NCI-H2196 treated with DMSO at 0.1 percent for 48 hours (cell line): ENCODE data around the gene NID1.
"Not testable (repeated sequence)": the region's sequence is repeated elsewhere in the genome, so short reads cannot be mapped to it uniquely, and the experiment has no call there.

Experiments used
- DNase-seq: peaks from one replicate; lab custom pipeline; 2025; ENCODE audit not compliant: unreplicated experiment; lab: John Stamatoyannopoulos, UW

The NID1 gene

GRCh38 chr1:235971020-235971419 is 93.9 kb downstream of the NID1 start:
- DNase-seq, result no peak

- DNase-seq, result no peak
These were observed 96.1 kb downstream of the NID1 start for GRCh38 chr1:235968831-235969230.

- DNase-seq, result not testable (repeated sequence)
These were observed 98.8 kb downstream of the NID1 start for GRCh38 chr1:235966134-235966533.

GRCh38 chr1:235960809-235961208 is 104.1 kb downstream of the NID1 start:
- DNase-seq, result no peak

- DNase-seq, result no peak
These were observed 106.9 kb downstream of the NID1 start for GRCh38 chr1:235958021-235958420.

DNA sequence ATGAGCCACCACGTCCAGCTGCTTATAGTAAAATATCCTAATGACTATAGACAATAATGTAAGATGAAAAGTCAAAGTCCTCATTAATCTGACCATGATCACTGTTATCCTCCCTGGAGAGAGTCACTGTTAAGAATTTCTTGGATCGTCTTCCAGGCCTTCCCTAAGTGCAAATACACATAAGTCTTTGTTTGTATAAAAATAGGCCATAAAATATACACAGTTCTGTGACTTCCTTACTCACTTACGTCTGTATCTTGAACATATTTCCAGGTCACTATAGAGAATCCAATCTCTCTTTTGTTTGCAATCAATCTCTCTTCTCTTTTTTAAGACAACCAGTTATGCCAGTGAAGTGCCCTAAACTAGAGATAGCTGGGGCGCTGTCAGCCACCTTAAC is 109.1 kb downstream of the NID1 start:
- no peak for DNase-seq

GRCh38 chr1:235954306-235955283 is 110.3 kb downstream of the NID1 start:
- DNase-seq, result no peak

- DNase-seq, result no peak
These were observed 111.1 kb downstream of the NID1 start for GRCh38 chr1:235953801-235954200.

GRCh38 chr1:235952950-235953615 is 111.8 kb downstream of the NID1 start:
- no peak for DNase-seq

- no peak for DNase-seq
These were observed 113.2 kb downstream of the NID1 start for GRCh38 chr1:235951661-235952060.

DNA sequence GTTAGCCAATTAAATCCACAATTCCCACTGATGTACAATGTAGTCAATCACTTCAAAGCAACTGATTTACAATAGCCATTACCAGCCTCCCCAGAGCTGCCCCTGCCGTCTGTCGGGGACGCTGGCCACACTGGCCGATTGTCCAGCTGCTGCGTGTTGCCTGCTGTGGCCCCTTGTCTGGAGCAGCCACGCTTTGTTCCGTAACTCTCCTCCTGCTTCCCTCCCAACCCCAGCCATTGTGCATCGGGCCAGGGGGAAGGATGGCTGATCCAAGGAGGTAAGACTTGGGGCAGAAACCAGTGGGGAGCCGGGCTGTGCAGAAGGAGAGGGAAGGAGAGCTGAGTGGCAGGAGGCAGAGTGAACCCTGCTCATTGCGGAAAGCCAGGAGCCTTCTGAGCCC is 114.6 kb downstream of the NID1 start:
- DNase-seq, result no peak

DNA sequence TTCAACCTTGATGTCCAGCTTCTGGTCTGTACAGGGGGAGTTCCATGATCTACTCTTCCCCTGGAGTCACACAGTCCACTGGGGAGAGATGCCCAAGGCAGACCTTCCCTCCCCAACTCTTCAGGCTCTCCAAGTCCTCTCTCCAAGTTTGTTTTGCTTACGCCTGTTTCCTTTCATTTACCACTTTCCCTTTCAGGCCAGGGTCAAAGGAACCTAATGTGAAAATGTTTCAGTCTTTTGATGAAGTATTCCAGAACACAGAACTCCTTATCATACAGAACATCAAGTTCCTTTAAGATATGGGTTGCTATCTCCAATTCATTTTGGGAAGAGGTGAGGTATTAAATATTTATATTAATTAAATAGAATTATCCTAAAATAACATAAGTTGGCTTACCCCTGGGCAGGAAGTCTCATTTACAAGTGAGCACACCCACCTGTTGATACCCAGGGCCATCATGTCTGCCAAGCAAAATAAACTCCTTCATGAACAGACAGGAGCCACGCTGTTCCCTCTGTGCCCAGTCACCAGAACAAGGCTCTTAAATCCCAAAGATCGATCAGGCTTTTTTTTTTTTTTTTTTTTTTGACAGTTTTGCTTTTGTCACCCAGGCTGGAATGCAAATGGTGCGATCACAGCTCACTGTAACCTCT is 116.0 kb downstream of the NID1 start:
- no peak for DNase-seq

GRCh38 chr1:235947989-235948388 is 116.9 kb downstream of the NID1 start:
- DNase-seq, result no peak

DNA sequence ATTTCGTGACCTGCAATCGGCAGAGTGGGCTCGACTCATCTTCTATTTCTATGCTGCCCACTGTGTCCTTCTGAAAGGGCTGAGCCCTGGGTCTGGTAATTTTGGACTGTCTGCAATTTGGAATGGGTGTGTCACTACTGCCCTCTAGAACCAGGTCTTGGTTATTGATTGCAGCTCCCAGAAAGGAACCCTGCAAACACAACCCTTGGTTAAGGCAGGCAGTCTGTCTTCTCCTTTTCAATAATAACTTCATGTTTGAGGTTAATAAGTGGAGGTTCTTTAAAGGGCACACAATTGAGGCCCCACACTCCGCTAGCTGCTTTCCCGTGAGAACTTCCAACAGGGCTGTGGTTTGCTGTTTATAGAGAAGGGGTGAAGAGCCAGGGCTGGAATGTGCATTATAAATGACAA is 118.3 kb downstream of the NID1 start:
- DNase-seq, result no peak

- DNase-seq, result no peak
These were observed 118.9 kb downstream of the NID1 start for GRCh38 chr1:235945775-235946570.

- no peak for DNase-seq
These were observed 121.2 kb downstream of the NID1 start for GRCh38 chr1:235943581-235944114.

GRCh38 chr1:235942979-235943575 is 121.8 kb downstream of the NID1 start:
- DNase-seq, result no peak

DNA sequence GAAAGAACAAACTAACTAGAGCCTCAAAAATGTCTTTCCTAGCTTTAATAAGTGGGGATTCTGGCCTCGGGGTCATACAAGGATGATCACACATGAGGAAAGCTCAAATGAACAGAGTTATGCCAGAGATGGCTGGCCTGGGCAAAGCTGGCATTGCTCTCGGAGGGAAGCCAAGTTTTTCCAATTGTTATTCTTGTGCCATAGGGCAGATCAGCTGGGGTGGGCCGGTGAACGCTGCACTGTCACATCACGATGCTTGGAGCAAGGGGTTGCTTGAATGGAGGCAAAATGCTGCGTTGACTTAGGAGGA is 122.3 kb downstream of the NID1 start:
- DNase-seq, result no peak

DNA sequence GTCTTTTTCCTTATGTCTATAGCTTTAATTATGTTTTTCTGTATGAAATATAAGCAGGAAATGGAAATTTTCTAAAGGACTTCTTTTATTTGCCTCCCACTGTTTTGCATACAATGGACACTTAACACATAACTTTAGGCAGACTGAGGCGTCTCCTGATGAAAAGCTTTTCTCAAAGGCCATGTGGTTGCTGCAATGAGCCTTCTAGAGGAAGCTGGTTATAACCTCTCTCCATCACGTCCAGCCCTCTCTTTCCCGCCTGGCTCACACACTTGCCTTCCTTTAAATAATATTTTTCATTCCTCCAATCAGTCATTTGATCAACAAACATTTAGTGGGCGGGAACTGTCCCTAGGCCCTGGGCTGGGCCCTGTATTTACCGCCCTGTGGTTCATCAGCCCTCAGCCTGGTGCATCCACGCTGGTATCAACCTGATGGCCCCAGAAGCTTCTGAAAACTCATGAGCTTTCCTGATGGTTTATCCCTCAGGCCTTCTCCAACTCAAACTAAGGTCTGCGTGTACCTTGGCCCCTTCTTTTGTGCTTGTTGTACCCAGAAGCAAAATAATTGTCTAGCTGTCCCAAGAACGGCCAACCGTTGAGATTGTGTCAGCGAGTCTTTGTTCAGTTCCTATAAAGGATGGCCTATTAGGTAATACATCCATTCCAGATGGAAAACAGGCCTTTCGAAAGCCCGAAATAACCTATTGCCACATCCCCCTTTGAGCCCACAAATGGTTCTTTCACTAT is 122.8 kb downstream of the NID1 start:
- no peak for DNase-seq

DNA sequence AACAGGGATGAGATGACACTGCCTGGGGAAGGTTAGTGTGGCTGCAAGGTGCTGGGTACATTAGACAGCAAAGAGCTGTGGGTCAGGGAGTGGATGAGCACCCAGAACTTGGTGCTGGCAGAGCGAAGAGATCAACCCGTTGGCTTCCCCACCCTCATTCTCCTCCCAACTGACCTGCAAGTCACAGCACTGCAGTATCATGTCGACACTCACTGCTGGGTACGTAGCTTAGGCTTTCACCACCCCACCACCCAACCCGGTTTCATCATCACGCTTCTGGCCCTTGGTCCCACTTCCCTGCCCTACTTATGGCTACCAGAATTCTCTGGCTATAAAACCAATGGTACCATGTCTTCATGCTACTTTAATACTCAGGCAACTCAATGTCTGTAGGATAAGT is 124.6 kb downstream of the NID1 start:
- no peak for DNase-seq
